Aorta (tissue), 5 donors: ENCODE results near the gene ZC2HC1C. TPM values are rescaled to one million over a fixed set of nuclear protein-coding genes. Genes with fewer than 3 reads are reported as not detected.

ENCODE experiments used
- ATAC-seq: fragments of 200-7000 bp; cut with Tn5 transposase; one replicate; pipeline ENCODE4 v1.9.1; 2022; ENCODE audit warnings: moderate library complexity; ENCODE audit not compliant: low FRiP score
- DNase-seq, 2 donors: peaks; one replicate each; pipeline ENCODE4 v3.0.0-alpha.2; 2020
- H3K27ac ChIP-seq, 2 donors: one replicate each; pipeline ENCODE4 v1.5.1; 2013; ENCODE audit warnings: low read length in 2 of 2, mild to moderate bottlenecking in 2 of 2, moderate library complexity in 2 of 2, control low read depth in 1 of 2, inconsistent platforms in 1 of 2, low read depth in 1 of 2
- H3K27me3 ChIP-seq, 2 donors: one replicate each; pipeline ENCODE4 v1.6.1; 2013; ENCODE audit warnings: control low read depth in 1 of 2, low read length in 1 of 2, mild to moderate bottlenecking in 1 of 2, moderate library complexity in 1 of 2; ENCODE audit not compliant: insufficient read depth in 2 of 2, control insufficient read depth in 1 of 2
- H3K36me3 ChIP-seq, 2 donors: one replicate each; pipeline ENCODE4 v1.6.1; 2013; ENCODE audit warnings: control low read depth in 1 of 2, low read length in 1 of 2, mild to moderate bottlenecking in 1 of 2; ENCODE audit not compliant: insufficient read depth in 2 of 2, control insufficient read depth in 1 of 2
- H3K4me1 ChIP-seq, 2 donors: one replicate each; pipeline ENCODE4 v1.6.1; 2013; ENCODE audit warnings: low read length in 2 of 2, control low read depth in 1 of 2, mild to moderate bottlenecking in 1 of 2, moderate library complexity in 1 of 2; ENCODE audit not compliant: insufficient read depth in 2 of 2, control insufficient read depth in 1 of 2
- H3K4me3 ChIP-seq, 2 donors: one replicate each; pipeline ENCODE4 v1.5.1; 2013; ENCODE audit warnings: low read length in 2 of 2, control low read depth in 1 of 2, mild to moderate bottlenecking in 1 of 2
- H3K9me3 ChIP-seq: one replicate; pipeline ENCODE4 v1.6.1; 2013; ENCODE audit warnings: mild to moderate bottlenecking, low read length; ENCODE audit not compliant: control insufficient read depth
- WGBS, 2 donors: extraction: QIAGEN DNeasy Blood & Tissue Kit; methylation state at CpG; one replicate each; pipeline ENCODE4 v1.1.7; 2013; 5-methylcytosine and 5-hydroxymethylcytosine counted together
- intact Hi-C, 2 donors: fragments of 100-400 bp; cut with DNase I; formaldehyde crosslinking; loops; one replicate each; pipeline versions ENCODE4 v1.14.2 to v1.15.0; 2022
- polyA plus RNA-seq, 2 donors: library from polyadenylated mRNA; stranded (reverse); fragments of 200-250 nt; gene quantifications; one replicate each; pipeline ENCODE4 v1.2.3, GENCODE V29; 2013
- total RNA-seq, 2 donors: library from RNA; stranded (reverse); fragmentation: NEBNext Ultra II Directional; extraction: Animal tissue kit (Norgen Biotek cat#: 25700); gene quantifications; one replicate each; pipeline ENCODE4 v1.2.1, GENCODE V29; 2021
- donor health status: healthy with polysubstance abuse.
- donor health status: Bipolar disorder and iron deficiency.
- donor health status: DM: no; HTN: no; CAD: no.
- donor health status: DM: no; HTN: no; CAD: no.
- donor health status: DM: yes; HTN: yes; CAD: no.

The ZC2HC1C gene
- total and polyA plus RNA-seq, 4 donors: 1.8 to 8.0 (median 2.5) TPM

DNA sequence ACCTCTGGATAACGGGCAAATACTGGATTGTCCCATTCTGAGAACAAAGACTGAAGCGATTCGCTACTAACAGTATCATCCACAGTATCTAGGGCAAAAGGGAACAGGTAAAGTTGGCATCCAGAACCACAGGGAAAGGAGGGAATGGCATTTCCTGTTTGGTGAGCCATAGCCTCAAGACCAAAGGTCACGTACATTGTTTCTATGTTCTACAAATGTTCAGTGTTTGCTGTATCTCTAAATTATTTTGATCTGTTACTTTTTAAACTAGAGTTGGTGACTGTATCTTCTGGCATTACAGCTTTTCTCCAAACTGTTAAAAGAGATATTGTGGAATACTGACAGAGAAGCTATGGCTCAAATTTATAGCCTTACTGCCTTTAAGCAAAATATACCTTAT is 27.8 kb upstream of the ZC2HC1C start:
- Histone ChIP-seq H3K4me1 (peaks cover 0 to 2% of the 10 kb centered on the region in 2 donors), H3K27me3 (no peaks in the 10 kb centered on the region), H3K36me3 (peaks cover 1 to 2% of the 10 kb centered on the region in 2 donors), H3K27ac (no peak overlapping the region), H3K4me3 (no peak overlapping the region), H3K9me3 (no peaks in the 10 kb centered on the region)
- intact Hi-C loops: no loop called here
- no peak for ATAC-seq
- no peak for DNase-seq
- WGBS, 2 donors: 89 to 95% methylated on average over 4 of the region's 4 CpGs

DNA sequence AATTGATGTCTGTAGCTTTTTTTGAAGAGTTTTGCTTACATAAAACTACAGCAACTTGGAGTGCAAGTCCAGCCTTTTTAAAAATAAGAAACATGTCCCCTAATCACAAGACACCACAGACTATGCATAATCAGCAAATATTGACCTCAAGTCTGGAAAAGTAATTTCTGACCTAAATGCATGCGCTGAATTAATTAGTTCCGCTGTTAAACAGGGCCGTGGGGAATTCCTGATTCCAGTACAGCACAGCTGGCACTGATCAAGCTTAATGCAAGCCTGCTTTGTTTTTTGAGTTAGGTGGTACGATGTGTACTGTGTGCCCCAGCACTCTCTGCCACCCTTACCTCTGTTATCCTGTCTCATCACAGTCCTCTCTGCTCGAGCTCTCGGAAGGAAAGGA is 27.4 kb upstream of the ZC2HC1C start:
- no peaks in the 10 kb centered on the region for H3K9me3 ChIP-seq
- H3K27ac ChIP-seq: no peak overlapping the region
- ATAC-seq: no peak
- H3K27me3 ChIP-seq: no peaks in the 10 kb centered on the region
- no peak for DNase-seq
- peaks cover 0 to 1% of the 10 kb centered on the region in 2 donors for H3K36me3 ChIP-seq
- H3K4me3 ChIP-seq: no peak overlapping the region
- intact Hi-C loops: no loop called here
- WGBS, 2 donors: 62 to 63% methylated on average over 6 of the region's 6 CpGs
- H3K4me1 ChIP-seq: peaks cover 0 to 2% of the 10 kb centered on the region in 2 donors

DNA sequence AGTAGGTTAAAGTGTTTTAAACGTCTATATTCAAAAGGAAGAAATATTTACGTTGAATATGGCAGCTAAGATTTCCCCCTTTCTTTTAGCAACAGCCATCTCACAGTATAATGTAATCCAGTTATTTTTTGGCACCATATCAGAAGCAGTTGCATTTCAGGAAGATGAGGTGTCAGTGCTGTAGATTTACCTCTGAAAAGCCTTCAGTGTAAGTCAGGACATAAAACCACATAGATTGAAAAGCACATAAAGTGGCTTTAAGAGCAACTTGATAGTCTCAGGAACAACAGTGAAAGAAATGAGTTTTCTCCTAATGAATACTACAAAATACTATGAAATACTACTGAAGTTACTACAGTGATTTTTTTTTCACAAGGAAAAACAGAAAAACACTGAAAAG is 25.1 kb upstream of the ZC2HC1C start:
- Histone ChIP-seq H3K9me3 (no peaks in the 10 kb centered on the region), H3K27me3 (no peaks in the 10 kb centered on the region), H3K4me1 (peaks cover 4% of the 10 kb centered on the region in 2 donors), H3K27ac (no peak overlapping the region), H3K4me3 (no peak overlapping the region), H3K36me3 (peaks cover 0 to 1% of the 10 kb centered on the region in 2 donors)
- ATAC-seq: no peak
- intact Hi-C loops: no loop called here
- 13 to 38% methylated on average over 2 of the region's 2 CpGs for WGBS, 2 donors
- DNase-seq: no peak

DNA sequence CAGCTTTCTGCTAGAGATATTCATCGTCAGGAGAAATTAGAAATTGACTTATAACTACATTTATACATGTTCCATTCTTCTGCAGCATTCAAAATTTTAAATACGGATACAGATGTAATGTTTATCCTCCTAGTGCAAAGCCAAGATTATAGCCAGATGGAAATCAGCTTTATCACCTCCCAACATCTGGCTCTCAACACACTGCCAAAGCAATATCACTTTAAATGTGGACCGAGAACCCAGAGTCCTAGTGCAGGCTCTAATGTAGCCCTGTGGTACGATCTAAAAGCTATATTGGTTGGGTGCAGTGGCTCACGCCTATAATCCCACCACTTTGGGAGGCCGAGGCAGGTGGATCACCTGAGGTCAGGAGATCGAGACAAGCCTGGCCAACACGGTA is 24.7 kb upstream of the ZC2HC1C start:
- ATAC-seq: no peak
- H3K4me1 ChIP-seq: peaks cover 4% of the 10 kb centered on the region in 2 donors
- H3K4me3 ChIP-seq: no peak overlapping the region
- DNase-seq: no peak
- H3K36me3 ChIP-seq: peaks cover 0 to 1% of the 10 kb centered on the region in 2 donors
- H3K27me3 ChIP-seq: no peaks in the 10 kb centered on the region
- H3K9me3 ChIP-seq: no peaks in the 10 kb centered on the region
- intact Hi-C loops: no loop called here
- 70 to 74% methylated on average over 8 of the region's 8 CpGs for WGBS, 2 donors
- no peak overlapping the region for H3K27ac ChIP-seq

DNA sequence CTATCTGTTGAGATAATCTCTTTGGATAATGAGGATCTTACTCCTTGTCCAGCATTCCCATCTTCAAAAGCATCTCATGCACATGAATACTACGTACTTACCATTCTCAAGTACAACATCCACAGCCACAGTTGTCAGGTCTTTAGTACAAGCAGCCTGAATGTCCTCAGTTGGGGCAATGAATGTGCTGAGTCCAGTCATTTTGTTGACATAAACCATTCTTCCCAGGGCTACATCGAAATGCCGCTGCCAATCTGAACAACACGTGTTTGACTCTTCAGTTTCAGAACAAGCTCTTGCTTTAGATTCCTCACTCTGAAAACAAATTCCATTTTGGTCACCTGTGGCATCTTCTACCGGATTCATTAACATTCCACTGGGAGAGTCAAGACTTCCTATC is 23.2 kb upstream of the ZC2HC1C start:
- WGBS, 2 donors: 92 to 94% methylated on average over 5 of the region's 5 CpGs
- DNase-seq (no peak), ATAC-seq (no peak)
- Histone ChIP-seq H3K36me3 (no peaks in the 10 kb centered on the region), H3K4me1 (peaks cover 4% of the 10 kb centered on the region in 2 donors), H3K4me3 (no peak overlapping the region), H3K9me3 (no peaks in the 10 kb centered on the region), H3K27ac (no peak overlapping the region), H3K27me3 (no peaks in the 10 kb centered on the region)
- intact Hi-C loops: no loop called here

DNA sequence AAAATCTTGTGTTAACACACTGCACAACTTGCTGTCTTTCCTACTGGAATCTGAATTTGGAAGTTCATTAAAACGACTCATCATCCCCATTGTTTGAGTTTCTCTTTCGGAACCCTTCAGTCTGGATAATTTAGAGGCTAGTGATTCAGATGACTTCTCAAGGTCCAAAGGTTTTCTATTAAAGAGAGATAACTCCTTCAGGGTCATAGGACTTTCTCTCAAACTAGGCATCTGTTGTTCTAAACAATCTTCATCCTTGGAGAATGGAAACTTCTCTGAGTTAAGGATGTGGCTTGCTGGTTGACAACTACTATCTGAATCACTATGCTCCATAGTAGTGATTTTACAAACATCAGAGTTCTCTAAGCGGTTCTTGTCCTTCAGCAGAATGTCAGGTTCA is 22.5 kb upstream of the ZC2HC1C start:
- WGBS, 2 donors: 93 to 94% methylated on average over 3 of the region's 3 CpGs
- no peak overlapping the region for H3K27ac ChIP-seq
- peaks cover 4% of the 10 kb centered on the region in 2 donors for H3K4me1 ChIP-seq
- no peaks in the 10 kb centered on the region for H3K9me3 ChIP-seq
- ATAC-seq (no peak), DNase-seq (no peak)
- intact Hi-C loops: no loop called here
- H3K4me3 ChIP-seq: no peak overlapping the region
- no peaks in the 10 kb centered on the region for H3K36me3 ChIP-seq
- H3K27me3 ChIP-seq: no peaks in the 10 kb centered on the region

DNA sequence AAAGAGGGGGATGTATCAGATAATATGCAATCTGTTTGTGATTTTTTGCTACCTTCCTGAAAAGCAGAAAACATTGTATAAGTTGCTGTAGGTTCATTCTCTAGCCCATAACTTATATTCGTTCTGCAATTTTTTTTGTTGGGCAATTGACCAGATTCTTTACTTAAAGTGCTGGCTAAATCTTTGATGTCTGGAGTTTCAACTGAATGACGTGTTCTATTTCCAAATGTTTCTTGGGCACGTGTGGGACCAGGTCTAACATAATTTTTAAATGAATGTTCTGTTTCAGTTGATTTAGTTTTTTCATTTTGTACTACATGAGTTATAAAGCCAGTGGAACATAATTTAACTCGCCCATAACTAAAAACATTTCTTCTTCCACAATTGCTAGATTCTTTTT is 21.9 kb upstream of the ZC2HC1C start:
- 72 to 81% methylated on average over 4 of the region's 4 CpGs for WGBS, 2 donors
- H3K4me1 ChIP-seq: peaks cover 4% of the 10 kb centered on the region in 2 donors
- no peaks in the 10 kb centered on the region for H3K9me3 ChIP-seq
- intact Hi-C loops: no loop called here
- no peak for ATAC-seq
- H3K27me3 ChIP-seq: no peaks in the 10 kb centered on the region
- H3K27ac ChIP-seq: no peak overlapping the region
- H3K36me3 ChIP-seq: no peaks in the 10 kb centered on the region
- no peak for DNase-seq
- H3K4me3 ChIP-seq: no peak overlapping the region

DNA sequence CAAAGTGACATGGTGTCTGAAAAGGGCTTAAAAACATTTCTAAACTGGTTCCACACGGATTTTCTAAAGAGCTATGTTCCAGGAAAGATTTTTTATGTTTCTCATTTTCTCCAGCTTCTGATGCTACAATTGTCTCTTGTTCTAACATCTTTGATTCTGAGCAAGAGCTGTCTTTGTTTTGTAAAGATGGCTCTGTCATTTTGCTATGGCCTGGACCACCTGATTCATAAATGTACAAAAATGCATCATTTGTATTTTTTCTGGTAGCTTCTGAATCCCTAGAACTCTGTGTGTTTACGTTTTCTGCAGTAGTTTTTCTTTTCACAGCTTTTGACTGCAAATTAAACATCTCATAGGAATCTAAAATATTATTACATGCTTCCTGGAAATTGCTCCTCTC is 21.3 kb upstream of the ZC2HC1C start:
- 61 to 71% methylated on average over 2 of the region's 2 CpGs for WGBS, 2 donors
- DNase-seq (no peak), ATAC-seq (no peak)
- Histone ChIP-seq H3K4me1 (peaks cover 4% of the 10 kb centered on the region in 2 donors), H3K27ac (no peak overlapping the region), H3K36me3 (no peaks in the 10 kb centered on the region), H3K4me3 (no peak overlapping the region), H3K27me3 (no peaks in the 10 kb centered on the region), H3K9me3 (no peaks in the 10 kb centered on the region)
- intact Hi-C loops: no loop called here

DNA sequence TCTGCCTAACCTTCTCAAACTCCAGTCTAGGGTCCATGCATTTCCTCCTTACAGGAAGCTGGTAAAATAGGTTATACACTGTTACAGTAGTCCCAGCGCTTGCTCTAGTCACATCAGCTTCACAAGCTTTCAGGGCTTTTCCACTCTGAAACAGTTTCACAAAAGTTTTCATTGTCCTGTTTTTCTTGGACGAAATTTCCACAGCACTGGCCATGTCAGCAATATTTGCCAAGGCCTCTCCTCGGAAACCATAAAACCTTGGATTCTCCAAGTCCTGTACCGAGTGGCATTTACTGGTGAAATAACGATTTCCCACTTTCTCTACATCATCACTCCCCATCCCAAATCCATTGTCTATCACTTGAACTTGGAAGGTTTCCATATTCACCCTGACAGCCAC is 20.3 kb upstream of the ZC2HC1C start:
- peaks cover 4% of the 10 kb centered on the region in 2 donors for H3K4me1 ChIP-seq
- no peaks in the 10 kb centered on the region for H3K9me3 ChIP-seq
- ATAC-seq: peak; percentile 59
- H3K4me3 ChIP-seq: no peak overlapping the region
- intact Hi-C loops: no loop called here
- DNase-seq: no peak
- H3K36me3 ChIP-seq: no peaks in the 10 kb centered on the region
- WGBS, 2 donors: 2 to 4% methylated on average over 5 of the region's 5 CpGs
- H3K27ac ChIP-seq: peak overlapping the region; percentile 9 to 32
- no peaks in the 10 kb centered on the region for H3K27me3 ChIP-seq
